Cerebellar cortex (tissue), 1 donor: ENCODE measurements around the gene RASGRF1.
"Not testable (repeated sequence)": the region's sequence is repeated elsewhere in the genome, so short reads cannot be mapped to it uniquely, and the experiment has no call there.

Experiments used
- DNase-seq: peaks from one replicate; pipeline ENCODE4 v3.0.0-alpha.2; 2015; ENCODE audit warnings: low spot score

The RASGRF1 gene

DNA sequence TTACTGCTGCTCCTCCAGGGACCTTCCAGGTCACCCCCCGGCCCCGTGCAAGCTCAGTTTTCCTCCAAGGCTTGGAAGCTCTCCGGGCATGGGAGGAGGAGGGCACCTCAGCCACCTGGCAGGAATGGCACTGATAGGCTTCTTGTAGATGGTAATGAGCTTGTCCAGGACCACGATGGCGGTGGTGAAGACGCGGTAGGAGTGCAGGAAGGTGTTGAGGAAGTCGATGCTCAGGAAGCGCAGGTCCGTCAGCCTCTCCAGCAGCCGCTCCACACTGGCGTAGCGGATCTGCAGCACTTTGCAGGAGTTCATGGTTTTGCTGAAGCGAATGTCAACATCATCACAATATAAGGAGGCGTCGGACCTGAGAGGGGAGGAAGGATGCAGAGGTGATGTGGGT is 84.5 kb downstream of the RASGRF1 start:
- DNase-seq: no peak

DNA sequence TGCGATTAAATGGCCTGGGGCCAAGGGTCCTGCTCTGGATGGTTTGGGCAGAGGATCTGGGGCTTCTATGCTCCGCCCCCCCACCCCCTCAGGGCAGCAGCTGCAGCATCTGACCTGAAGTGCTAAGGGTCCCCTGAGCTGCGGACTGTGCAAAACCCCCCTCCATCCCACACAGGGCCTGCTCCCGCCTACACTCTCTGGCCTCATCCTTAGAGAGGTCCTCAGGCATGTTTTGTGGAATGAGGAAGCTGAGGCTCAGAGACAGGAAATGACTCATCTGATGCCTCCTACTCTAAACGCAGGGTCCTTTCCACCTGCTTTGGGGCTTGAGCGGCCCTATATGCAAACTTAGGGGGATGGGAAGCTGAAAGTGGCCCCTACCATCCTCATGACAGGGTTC is 86.2 kb downstream of the RASGRF1 start:
- DNase-seq: peak; percentile 19

DNA sequence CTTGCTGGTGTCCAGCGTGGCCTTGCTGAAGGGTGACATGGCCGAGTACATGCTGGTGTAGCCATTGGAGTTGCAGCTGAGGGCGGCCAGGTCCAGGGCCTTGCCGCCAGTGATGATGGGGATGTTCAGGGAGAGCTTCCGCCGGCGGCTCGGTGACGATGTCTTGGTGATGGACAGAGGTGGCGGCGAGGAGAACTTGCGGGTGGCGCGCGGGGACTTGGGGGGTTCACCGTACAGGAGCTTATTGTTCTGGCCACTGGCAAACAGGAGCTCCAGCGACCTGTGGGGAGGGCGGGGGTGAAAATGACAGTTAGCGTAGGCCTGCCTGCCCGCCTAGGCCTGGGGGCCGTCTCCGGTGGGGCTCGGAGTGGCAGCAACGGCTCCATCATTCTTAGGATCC is 86.7 kb downstream of the RASGRF1 start:
- DNase-seq: no peak

DNA sequence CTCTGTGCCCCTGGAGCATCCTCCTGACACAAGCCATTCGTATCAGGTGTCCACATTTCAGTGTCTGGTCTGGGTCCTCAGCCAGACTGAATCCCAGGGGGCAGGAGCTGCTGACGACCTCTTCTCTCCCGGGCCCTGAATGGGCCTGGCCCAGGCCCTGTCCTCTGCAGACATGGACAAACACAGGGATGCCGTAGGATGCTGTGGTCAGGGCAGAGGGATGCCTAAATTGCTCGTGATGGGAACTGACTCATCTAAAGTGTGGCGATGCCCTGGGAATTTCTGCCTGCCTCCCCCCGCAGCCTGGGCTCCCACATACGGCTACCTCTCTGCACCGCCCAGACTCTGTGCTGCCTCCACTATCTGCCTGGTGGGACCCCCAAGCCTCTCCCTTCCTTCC is 87.3 kb downstream of the RASGRF1 start:
- no peak for DNase-seq

DNA sequence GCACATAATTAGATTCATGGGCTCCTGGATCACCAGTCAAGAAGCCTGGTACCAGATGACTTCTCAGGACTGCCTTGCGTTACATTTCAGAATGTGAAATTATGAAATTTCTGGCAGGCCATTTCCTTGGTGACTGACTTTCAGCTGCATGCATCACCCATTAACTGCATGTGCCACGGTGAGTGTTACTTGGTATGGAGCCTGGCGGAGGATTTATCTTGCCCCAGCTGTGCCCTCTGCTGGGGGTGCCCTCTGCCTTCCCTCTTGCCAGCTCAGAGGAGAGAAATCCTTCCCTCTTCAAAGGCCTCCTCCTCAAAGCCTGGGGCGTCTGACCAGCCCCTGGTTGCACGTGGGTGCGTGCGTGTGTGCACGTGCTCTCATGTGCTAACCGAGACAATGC is 88.0 kb downstream of the RASGRF1 start:
- DNase-seq: no peak

DNA sequence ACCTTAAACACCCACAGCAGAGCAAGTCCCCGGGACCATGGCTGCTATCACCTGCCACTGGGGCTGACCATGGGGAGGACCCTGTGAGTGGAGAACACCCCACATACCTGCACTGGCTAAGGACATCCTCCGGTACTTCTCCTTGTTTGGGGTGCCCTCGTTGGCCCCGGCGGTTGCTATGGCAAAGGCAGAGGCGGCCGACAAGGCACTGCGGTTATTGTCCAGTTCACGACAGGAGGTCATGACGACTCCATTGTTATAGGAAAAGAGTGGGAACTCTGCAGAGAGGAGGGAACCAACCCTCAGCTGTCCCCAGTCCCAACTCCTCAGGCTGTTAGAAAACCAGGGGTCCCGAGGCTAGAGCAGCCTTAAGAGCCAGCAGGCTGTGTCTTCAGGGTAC is 90.9 kb downstream of the RASGRF1 start:
- no peak for DNase-seq

DNA sequence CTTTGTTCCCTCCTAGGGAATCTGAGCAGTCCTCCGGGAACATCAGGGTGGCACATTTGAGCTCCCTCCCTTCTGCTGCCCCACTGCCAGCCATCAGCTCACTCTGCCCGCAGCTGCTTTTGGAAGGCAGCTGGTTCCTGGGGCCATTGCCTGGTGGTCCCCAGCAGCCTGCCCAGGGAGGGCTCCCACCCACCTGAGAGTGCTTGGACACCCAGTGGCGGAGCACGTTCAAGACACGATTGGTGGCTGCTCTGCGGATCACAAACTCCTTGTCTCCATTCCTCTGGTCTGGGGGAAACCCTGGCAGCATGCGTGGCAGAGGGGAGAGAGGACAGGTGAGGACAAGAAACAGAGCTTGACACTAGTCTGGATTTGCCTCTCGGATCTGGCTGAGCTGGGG is 92.1 kb downstream of the RASGRF1 start:
- no peak for DNase-seq

DNA sequence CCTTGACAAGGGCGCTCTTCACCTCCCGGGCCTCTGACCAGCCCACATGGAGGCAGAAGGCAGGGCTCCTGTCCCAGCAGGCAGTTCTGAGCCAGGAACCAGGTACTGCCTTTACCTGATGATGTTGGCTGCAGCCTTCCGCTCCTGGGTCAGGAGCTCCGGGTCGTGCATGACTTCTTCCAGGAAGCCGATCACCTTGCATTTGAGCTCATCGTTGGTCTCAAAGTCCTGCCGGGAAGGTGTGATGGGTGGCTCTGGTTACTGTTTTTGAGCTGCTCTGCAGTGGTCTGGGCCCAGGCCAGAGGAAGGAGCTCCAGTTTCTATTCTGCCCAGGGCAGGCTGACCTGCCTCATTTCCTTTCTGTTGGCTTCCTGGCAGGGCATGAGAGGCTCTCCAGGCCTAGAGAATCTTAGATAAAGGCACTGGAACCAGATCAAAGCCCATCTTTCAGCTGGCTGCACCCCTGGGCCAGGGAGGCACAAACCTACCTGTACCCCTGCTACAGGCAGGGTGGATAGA is 92.5 kb downstream of the RASGRF1 start:
- peak; percentile 19 for DNase-seq

DNA sequence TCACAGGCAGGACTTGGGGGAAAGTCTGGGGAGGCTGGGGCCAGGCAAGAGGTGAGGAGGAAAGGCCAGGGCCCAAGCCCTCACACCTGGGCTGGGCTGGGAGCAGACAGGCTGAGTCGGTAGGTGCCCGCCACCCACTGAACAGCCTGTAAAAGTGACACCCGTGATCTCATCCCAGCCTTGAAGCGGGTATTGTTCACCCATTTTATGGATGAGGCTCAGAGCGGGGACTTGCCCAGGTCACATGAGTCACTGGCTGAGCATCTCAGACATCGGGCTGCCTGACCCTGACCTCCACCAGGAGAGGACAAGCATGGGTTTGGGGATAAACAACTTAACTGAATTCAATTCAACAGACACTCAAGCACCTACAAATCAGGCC is 93.7 kb downstream of the RASGRF1 start:
- DNase-seq: no peak

DNA sequence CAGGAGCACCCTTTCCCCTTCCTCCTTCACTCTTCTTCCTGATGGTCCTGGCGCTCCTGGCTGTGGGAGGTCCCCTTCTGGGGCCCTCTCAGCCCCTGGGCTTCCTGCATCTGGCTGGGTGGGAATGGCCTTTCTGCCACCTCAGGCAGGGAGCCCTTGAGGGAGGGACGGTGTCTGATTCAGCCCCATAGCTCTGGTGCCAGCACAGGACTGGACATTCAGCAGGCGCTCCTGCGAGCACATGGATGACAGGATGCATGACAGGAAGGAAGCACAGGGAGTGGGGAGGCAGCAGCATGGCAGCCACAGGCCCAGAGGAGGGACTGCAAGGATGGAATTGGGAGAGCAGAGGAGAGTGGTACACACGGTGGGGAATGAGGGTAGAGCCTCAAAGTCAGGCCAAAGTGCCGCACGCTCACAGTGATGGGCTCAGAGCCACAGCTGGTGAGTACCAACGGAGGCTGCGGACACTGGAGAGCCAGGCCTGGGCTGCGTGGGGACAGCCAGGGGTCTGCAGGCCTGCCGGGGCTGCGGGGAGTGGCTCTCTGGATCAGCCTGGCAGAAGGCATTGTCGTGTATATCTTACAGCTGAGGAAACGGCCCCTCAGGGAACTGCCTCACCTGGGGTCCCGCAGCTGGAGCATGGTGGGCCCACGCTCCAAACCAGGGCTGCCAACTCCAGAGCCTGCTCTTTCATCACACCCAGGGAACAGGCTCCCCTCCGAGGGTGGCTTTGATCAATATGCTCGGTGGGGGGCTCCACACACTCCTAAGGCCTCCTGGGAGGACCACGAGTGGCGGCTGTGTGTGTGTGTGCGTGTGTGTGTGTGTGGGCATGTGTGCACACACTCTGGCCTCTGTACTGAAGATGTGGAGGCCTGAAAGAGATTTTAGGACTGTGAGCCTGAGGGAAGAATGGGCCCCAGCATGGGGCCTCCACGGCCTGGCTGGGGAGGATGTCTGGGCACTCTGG is 94.4 kb downstream of the RASGRF1 start:
- DNase-seq: no peak

DNA sequence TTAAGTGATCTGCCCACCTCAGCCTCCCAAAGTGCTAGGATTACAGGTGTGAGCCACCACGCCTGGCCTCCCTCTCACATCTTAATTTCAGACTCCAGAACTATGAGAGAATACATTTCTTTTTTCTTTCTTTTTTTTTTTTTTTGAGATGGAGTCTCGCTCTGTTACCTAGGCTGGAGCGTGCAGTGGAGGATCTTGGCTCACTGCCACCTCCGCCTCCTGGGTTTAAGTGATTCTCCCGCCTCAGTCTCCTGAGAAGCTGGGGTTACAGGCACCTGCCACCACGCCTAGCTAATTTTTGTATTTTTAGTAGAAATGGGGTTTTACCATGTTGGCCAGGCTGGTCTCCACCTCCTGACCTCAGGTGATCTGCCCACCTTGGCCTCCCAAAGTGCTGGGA is 95.4 kb downstream of the RASGRF1 start:
- not testable (repeated sequence) for DNase-seq

DNA sequence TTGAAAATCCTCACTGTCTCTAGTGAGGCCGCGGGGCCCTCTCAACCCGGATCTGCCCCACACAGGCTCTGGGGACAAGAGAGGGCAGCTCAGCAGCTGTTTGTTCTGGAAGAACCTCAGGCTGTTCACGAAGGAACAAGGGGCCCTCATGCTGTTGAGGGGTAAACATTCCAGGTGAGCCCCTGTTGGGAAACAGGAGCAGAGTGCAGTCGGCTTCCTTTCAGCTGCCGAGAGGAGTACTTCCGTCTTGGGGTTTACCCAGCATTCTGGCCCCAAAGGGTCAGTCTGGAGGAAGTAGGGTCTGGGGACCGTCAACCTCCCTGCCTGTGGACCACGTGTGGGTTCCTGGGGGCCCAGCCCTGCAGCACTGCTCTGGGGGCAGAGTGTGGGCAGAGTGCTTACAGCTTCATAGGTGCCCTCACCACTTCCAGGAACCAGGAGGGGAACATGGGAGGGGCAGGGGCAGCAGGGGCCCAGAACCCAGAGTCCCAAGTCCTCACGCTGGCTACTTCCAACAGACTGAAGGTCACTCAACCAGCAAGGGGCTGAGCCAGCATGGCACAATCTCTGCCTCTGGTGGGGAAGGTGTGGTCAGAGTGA is 96.5 kb downstream of the RASGRF1 start:
- no peak for DNase-seq

DNA sequence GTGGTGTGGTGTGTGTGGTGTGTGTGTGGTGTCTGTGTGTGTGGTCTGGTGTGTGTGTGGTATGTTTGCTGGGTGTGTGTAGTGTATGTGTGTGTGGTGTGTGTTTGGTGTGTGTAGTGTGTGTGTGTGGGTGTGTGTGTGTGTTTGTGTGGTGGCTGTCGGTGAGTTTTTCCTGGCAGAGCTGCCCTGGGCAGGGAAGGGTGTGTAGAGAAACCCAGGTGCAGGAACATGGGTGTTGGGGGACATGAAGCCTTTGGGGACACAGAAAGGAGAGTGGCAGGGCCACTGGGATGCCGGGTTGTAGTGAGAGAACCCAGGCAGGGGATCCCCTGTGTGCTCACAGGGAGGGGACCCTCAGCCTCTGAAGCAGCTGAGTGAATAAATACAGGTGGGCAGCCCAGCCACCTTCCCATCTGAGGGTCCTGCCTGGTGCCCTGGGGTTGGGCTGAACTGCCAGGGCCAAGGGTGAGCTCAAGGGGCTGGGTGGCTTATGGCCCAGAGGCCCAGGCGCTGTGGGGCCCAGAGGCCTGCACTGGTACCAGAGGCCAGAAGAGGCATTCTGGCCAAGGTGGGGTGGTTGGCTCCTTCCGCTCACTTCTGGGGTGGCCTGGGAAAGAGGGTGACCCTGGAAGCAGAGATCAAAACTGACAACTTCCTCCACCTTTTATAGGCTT is 97.2 kb downstream of the RASGRF1 start:
- no peak for DNase-seq

DNA sequence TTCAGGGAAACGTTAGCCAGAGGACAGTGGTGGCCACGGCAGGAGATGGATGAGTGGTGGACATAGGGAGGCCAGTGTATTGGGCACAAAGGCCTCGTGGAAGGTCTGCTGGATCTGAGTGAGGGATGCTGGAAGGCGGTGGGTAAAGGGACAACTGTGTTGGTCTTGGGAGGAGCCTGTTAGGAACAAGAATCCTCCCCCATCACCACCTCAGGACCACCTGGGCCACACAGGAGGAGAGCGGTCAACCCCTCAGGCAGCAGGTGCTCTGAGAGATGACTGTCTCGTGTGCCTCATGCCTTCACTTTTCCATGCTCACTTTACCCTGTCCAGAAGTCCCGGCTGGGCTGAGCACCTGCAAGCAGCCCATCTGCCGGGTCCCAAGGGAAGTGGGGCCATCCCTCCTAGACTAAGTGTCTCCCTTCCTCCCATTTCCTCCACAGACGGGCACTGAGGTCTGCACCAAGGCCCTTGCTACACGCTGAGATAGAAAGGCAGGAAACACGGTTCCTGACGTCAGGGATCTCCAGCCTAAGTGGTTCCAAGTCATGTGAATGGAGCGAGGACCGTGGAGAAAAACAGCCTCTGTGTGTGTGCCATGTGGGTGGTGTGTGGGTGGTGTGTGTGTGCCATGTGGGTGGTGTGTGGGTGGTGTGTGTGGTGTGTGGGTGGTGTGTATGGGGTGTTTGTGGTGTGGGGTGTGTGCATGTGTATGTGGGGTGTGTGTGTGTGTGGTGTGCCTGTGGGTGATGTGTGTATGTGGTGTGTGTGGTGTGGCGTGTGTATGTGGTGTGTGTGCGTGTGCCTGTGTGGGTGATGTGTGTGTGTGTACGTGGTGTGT is 97.9 kb downstream of the RASGRF1 start:
- no peak for DNase-seq

DNA sequence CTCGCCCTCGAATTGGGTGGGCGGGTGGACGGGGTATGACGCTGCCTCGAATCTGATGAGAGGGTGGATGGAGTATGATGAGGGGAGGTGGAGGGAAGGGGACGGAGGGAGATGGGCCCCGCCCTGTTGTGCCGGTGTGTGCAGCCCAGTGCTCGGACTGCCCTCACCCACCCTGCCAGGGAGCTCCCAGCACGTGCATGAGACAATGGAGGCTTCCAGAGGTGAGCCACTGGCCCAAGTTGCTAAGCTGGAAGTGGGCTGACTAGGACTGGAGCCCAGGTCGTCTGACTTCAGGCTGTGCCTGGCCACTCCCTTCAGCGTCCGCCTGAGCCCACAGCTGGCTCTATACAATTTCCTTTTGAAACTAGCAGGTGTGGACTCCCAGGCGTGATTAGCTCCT is 98.7 kb downstream of the RASGRF1 start:
- DNase-seq: no peak

DNA sequence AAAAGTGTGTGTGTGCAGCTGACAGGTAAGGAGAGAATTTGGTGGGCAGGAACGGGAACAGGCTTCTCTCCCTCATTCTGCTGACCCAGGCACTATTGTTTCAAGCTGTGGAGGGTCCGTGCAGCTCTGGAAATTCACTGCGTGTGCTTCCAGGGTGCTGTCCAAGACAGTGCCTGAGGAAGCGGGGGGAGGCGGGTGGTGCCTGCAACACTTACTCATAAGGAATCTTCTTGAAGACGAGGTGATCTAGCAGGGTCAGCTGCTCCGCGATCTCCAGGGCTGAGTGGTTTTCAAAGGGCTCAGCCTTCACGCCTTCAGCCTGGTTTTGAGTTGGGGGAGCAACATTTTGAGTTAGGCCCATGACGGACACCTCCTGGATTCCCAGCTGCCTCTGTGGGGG is 99.1 kb downstream of the RASGRF1 start:
- no peak for DNase-seq

DNA sequence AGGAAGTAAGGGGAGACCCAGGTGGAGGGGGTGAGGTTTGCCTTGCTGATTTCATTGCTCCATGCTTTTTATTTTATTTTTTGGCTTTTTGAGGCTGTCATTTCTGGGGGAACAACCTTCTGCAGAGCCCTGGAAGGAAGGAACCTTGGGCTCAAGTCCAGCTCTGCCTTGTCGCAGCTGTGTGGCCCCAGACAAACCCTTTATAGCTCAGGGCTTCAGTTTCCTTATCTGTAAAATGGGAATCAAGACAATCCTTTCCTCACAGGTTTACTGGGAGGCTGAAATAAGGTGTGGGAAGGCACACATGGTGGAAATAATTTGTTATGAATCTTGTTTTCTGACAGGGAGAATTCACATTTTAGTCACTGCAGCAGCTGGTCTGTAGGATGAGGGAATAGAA is 100.3 kb downstream of the RASGRF1 start:
- DNase-seq: no peak

DNA sequence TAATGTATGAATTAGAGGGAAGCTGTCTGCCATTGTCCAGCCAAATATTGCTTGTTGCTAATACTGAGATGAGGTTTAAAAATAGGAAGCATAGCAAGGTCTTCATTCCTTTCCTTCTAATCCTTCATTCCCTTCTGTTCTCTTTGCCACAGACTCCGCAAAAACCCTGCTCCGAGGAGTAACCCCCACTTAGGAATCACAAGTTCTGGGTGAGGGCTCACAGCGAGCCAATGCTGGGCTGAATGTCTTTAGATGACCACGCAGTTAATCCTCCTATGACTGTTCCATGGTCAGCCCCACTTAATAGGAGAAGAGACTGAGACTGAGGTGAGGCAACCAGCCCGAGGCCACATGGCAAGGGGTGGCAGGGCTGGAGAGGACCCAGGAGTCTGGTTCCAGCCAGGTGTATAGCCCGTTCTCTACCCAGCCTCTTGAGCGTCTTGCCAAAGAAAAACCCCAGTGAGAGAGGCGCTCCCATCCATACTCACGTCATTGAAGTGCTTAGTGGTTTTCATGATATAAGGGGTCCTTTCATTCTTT is 100.8 kb downstream of the RASGRF1 start:
- no peak for DNase-seq

DNA sequence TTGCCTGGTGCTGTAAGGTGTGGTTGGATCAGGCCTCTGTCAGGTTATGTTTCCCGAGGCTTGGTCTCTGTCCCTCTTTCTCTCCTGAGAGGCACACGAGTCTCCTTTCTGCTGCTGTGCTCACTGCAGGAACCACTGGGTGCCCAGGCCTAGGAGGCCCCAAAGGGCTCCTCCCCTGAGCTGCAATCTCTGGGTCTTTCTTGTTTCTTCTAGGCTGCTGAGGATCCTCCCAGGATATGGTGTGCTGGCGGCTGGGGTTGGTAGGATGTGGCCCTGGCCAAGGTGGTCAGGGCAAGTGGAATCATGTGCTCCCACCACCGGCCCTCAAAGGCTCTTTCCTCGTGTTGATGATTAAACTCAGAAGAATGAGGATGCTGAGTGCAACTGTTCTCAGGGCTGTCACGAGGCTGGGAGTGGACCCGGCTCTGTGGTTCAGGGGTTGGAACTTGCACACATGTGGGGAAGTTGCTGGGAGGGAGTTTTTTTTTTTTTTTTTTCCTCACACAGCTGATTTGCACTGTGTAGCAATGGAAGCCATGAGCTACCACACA is 102.1 kb downstream of the RASGRF1 start:
- peak; percentile 64 for DNase-seq

DNA sequence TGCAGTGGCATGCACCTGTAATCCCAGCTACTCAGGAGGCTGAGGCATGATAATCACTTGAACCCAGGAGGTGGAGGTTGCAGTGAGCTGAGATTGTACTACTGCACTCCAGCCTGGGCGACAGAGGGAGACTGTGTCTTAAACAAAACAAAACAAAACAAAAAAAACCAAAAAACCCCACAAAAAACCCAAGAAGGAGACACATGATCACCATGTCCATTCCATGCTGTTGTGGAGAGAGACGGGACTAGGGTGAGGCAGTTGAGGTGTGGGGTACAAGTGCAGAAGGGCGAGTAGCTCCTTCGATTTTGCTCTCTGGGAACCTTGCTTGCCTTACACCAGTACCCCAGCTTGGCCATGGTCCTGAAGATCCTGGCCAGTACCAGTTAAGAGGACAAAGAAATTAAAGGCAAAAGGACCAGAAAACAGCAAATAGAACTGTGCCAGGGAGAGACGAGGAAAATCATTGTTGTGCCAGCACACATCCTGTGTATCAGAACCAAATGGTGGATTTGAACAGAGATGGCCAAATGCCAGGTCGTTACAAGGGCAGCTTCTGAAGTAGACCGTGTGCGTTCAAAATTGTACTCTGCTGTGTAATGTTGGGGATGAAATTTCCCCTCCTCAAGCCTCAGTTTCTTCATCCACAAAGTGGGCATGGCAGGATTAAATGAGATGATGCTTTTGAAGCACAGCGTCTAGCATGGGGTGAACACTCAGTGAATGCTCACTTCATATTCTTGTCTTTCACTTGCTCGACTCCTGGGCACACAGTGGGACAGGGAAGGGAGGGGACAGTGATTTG is 102.8 kb downstream of the RASGRF1 start:
- peak; percentile 33 for DNase-seq
